HepG2 (cell line): ENCODE data around the gene EPS8L3. TPM values are rescaled to one million over a fixed set of nuclear protein-coding genes. Genes with fewer than 3 reads are reported as not detected.

Experiments used
- CCAR2 ChIP-seq: fragments of 200-400 bp; formaldehyde crosslinking; optimal IDR thresholded peaks from 2 replicates; pipeline ENCODE3; 2018; ENCODE audit warnings: low read depth, mild to moderate bottlenecking, low read length, moderate library complexity
- FOXK1 ChIP-seq: sonication (generic); formaldehyde crosslinking; IDR thresholded peaks from 2 replicates; pipeline ENCODE4 v1.4.0; 2020; ENCODE audit warnings: low read depth, missing genetic modification reagents, borderline replicate concordance
- ISL2 ChIP-seq: sonication (generic); formaldehyde crosslinking; IDR thresholded peaks from 2 replicates; pipeline ENCODE4 v1.5.0; 2020; ENCODE audit warnings: missing genetic modification reagents
- JUND ChIP-seq: sonication (generic); formaldehyde crosslinking; IDR thresholded peaks from 2 replicates; pipeline ENCODE4 v1.8.0; 2022; ENCODE audit warnings: mild to moderate bottlenecking, missing genetic modification reagents
- KLF15 ChIP-seq: sonication (generic); formaldehyde crosslinking; IDR thresholded peaks from 2 replicates; pipeline ENCODE4 v1.8.1; 2023; ENCODE audit warnings: borderline replicate concordance, mild to moderate bottlenecking, inconsistent platforms, missing genetic modification reagents, mixed read lengths
- PHF21A ChIP-seq: sonication (generic); formaldehyde crosslinking; IDR thresholded peaks from 2 replicates; pipeline ENCODE4 v1.5.0; 2020; ENCODE audit warnings: mild to moderate bottlenecking, missing genetic modification reagents
- polyA plus RNA-seq, 8 experiments: library from polyadenylated mRNA; depleted of rRNA in 3 of 8; stranded (reverse) in 7 of 8; unstranded in 1 of 8; fragments of >200 nt; fragmentation: Illumina TruSeq in 4 of 8; extraction: Trizol in 4 of 8; gene quantifications; 2 replicates each; pipeline versions ENCODE4 v1.2.1 to v1.2.3, GENCODE V29; 2011 to 2016; ENCODE audit warnings: low read depth in 4 of 8, missing spikeins in 1 of 8, mixed read lengths in 1 of 8; ENCODE audit not compliant: insufficient read depth in 1 of 8
- total RNA-seq, 5 experiments: library from RNA; depleted of rRNA; stranded (reverse); fragments of >200 nt; fragmentation: Illumina TruSeq; extraction: Trizol; gene quantifications; 2 replicates each; pipeline ENCODE4 v1.2.3, GENCODE V29; 2016; ENCODE audit warnings: low read depth in 1 of 5
- TF ChIP-seq, protein P1 (sequence below): sonication (generic); formaldehyde crosslinking; IDR thresholded peaks from 2 replicates; pipeline ENCODE4 v1.8.1; 2023; ENCODE audit warnings: mild to moderate bottlenecking, inconsistent platforms, moderate library complexity, missing genetic modification reagents, borderline replicate concordance
- TF ChIP-seq, protein P2 (sequence below): sonication (generic); formaldehyde crosslinking; IDR thresholded peaks from 2 replicates; pipeline ENCODE4 v1.4.0; 2020; ENCODE audit warnings: mild to moderate bottlenecking, missing genetic modification reagents
- TF ChIP-seq, protein P3 (sequence below): sonication (generic); formaldehyde crosslinking; IDR thresholded peaks from 2 replicates; pipeline ENCODE4 v1.5.1; 2020; ENCODE audit warnings: missing genetic modification reagents, mild to moderate bottlenecking, borderline replicate concordance
- TF ChIP-seq, protein P4 (sequence below): IDR thresholded peaks from 2 replicates; pipeline ENCODE4 v1.6.1; 2016; ENCODE audit warnings: missing compliant biosample characterization, missing genetic modification reagents, borderline replicate concordance

EPS8L3 gene
- total and polyA plus RNA-seq, 2 of the 13 experiments (the other 11 are each of a cell fraction or from before 2014, with no cell fraction given), result 18.2 to 106 TPM

DNA sequence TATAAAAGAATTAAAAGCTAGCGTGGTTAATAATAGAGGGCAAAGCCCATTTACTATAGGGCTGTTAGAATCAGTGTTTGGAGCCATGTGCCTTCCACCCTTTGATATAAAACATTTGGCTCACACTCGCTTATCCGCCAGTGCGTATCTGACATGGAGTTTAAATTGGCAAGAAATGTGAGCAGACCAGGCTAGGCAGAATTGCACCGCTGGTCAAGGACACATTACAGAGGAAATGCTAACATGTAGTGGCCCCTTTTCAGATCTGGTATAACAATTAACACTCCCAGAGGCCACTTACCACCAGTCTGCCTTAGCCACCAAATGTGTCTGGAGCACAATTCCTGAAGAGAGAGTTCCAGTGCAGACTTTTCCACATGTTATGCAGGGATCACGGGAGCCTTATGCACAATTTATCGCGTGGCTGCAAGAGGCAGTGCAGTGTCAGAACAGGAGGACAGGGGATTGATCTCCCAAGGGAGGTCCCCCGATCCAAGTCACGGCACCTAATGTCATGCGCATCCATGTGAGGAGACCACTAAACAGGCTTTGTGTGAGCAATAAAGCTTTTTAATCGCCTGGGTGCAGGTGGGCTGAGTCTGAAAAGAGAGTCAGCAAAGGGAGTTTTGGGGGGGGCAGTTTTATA, 36.9 kb downstream of the EPS8L3 start (continued):
- TF ChIP-seq, protein P1, sequence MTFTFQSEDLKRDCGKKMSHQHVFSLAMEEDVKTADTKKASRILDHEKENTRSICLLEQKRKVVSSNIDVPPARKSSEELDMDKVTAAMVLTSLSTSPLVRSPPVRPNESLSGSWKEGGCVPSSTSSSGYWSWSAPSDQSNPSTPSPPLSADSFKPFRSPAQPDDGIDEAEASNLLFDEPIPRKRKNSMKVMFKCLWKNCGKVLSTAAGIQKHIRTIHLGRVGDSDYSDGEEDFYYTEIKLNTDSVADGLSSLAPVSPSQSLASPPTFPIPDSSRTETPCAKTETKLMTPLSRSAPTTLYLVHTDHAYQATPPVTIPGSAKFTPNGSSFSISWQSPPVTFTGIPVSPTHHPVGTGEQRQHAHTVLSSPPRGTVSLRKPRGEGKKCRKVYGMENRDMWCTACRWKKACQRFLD (CRISPR knock-in tag), result no peak
- TF ChIP-seq, protein P2, sequence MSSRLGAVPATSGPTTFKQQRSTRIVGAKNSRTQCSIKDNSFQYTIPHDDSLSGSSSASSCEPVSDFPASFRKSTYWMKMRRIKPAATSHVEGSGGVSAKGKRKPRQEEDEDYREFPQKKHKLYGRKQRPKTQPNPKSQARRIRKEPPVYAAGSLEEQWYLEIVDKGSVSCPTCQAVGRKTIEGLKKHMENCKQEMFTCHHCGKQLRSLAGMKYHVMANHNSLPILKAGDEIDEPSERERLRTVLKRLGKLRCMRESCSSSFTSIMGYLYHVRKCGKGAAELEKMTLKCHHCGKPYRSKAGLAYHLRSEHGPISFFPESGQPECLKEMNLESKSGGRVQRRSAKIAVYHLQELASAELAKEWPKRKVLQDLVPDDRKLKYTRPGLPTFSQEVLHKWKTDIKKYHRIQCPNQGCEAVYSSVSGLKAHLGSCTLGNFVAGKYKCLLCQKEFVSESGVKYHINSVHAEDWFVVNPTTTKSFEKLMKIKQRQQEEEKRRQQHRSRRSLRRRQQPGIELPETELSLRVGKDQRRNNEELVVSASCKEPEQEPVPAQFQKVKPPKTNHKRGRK (CRISPR knock-in tag), result no peak
- TF ChIP-seq, protein P3, sequence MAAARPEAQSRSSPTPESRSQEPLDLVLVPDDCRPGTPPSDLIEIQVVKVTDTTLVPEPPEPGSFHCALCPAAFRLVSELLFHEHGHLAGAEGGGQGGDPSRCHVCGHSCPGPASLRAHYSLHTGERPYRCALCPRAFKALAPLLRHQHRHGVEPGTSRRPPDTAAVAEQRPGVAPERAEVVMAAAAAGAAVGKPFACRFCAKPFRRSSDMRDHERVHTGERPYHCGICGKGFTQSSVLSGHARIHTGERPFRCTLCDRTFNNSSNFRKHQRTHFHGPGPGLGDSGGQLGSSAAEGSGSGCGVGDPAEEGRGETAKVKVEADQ (CRISPR knock-in tag), result no peak
- 0 out of 2 replicates have a peak, but pooled peaks have one; percentile 18 for TF ChIP-seq PHF21A (CRISPR knock-in tag)
- no peak for TF ChIP-seq ISL2 (CRISPR knock-in tag)
- TF ChIP-seq JUND, result no peak
- TF ChIP-seq, protein P4, sequence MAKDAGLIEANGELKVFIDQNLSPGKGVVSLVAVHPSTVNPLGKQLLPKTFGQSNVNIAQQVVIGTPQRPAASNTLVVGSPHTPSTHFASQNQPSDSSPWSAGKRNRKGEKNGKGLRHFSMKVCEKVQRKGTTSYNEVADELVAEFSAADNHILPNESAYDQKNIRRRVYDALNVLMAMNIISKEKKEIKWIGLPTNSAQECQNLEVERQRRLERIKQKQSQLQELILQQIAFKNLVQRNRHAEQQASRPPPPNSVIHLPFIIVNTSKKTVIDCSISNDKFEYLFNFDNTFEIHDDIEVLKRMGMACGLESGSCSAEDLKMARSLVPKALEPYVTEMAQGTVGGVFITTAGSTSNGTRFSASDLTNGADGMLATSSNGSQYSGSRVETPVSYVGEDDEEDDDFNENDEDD, result no peak
- TF ChIP-seq FOXK1 (CRISPR knock-in tag), result no peak
- TF ChIP-seq KLF15 (CRISPR knock-in tag), result no peak
- TF ChIP-seq CCAR2, result no peak
